ENCODE measurements around the gene C16orf96. TPM values are rescaled to one million over a fixed set of nuclear protein-coding genes. Genes with fewer than 3 reads are reported as not detected.

The C16orf96 gene
- total and polyA plus RNA-seq, 2 donors (not counting 3 experiments of a cell fraction or from before 2014, with no cell fraction given) = not detected

DNA sequence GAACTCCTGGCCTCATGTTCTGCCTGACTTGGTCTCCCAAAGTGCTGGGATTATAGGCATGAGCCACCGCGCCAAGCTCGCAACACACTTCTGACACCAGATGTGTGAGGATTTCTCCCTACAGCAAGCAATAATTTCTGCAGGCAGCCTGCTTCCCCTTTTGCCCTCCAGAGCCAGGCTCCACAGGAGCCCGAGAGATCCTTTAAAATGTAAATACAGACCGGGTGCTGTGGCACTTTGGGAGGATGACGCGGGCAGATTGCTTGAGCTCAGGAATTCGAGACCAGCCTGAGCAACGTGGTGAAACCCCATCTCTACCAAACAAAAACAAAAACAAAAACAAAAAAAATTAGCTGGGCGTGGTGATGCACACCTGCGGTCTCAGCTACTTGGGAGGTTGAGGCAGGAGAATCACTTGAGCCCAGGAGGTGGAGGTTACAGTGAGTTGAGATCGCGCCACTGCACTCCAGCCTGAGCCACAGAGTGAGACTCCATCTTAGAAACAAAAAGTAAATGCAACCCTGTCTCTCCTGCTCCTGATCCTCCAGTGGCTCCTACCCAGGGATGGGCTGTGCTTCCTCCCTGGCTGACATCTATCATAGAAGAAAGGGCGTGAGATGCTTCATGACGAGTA, 14.7 kb downstream of the C16orf96 start:
- Histone ChIP-seq H3K4me3 (replicated peaks in 1 of 3; ENCODE audit: insufficient read depth in 1 of 3, low read depth in 1 of 3, low read length in 3 of 3) (no peak overlapping the region), H3K4me2 (ENCODE audit: insufficient read depth, low read length) (no peak overlapping the region), H3K9me1 (replicated peaks; ENCODE audit: control insufficient read depth, extremely low read depth, insufficient read depth, low read length) (no peaks in the 10 kb centered on the region), H3K79me2 (ENCODE audit: control insufficient read depth, insufficient read depth, low read length) (no peaks in the 10 kb centered on the region), H3K9me3 (replicated peaks; ENCODE audit: control insufficient read depth, insufficient read depth, low read length) (no peaks in the 10 kb centered on the region), H2AFZ (ENCODE audit: low read depth, low read length) (no peak overlapping the region), H3K27ac (ENCODE audit: insufficient read depth, low read depth, low read length) (no peak overlapping the region), H3K9ac (replicated peaks; ENCODE audit: extremely low read depth, insufficient read depth, low read length) (no peak overlapping the region), H3K27me3 (ENCODE audit: control insufficient read depth in 2 of 2, insufficient read depth in 2 of 2, low read length in 2 of 2) (peaks cover 2 to 6% of the 10 kb centered on the region in 2 experiments), H4K20me1 (replicated peaks; ENCODE audit: control insufficient read depth, extremely low read depth, insufficient read depth, low read length) (no peaks in the 10 kb centered on the region), H3K4me1 (ENCODE audit: control insufficient read depth, extremely low read depth, insufficient read depth, low read length) (no peaks in the 10 kb centered on the region), H3K36me3 (ENCODE audit: control insufficient read depth in 2 of 2, extremely low read depth in 1 of 2, insufficient read depth in 2 of 2, low read length in 2 of 2) (no peaks in the 10 kb centered on the region)
- FAIRE-seq (no peak), DNase-seq (ENCODE audit: low read depth, low spot score) (no peak)
- TF ChIP-seq, protein P1, sequence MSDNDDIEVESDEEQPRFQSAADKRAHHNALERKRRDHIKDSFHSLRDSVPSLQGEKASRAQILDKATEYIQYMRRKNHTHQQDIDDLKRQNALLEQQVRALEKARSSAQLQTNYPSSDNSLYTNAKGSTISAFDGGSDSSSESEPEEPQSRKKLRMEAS (IDR thresholded peaks at IDR 0.05; ENCODE audit: insufficient read depth, insufficient read length) = no peak
- no peak for TF ChIP-seq EZH2 (IDR thresholded peaks at IDR 0.05; ENCODE audit: borderline replicate concordance, low read depth, low read length, severe bottlenecking)
- no peak for TF ChIP-seq GATA2 (IDR thresholded peaks at IDR 0.05; ENCODE audit: insufficient read depth, insufficient read length, low read depth, low read length)
- TF ChIP-seq JUN (IDR thresholded peaks at IDR 0.05; ENCODE audit: borderline replicate concordance, insufficient read depth, insufficient read length, low read depth) = no peak
- BruUV-seq (replicated peaks) = no TSS peak
- dilution Hi-C loops (cut with MboI; ENCODE audit: extremely low pct_ligation_motif_present, low sequenced_read_pairs) = no loop called here
- ChIA-PET POLR2A (no interaction called here), CTCF (interaction anchor here (1.0 kb wide), 1 partner anchor 15 kb away, joined by 3 read pairs; no protein-coding TSS in a partner anchor)
- intact Hi-C loops (cut with micrococcal nuclease) = no loop called here

- FAIRE-seq = no peak
- Histone ChIP-seq H3K79me2 (ENCODE audit: control insufficient read depth, insufficient read depth, low read length) (no peaks in the 10 kb centered on the region), H3K9me1 (replicated peaks; ENCODE audit: control insufficient read depth, extremely low read depth, insufficient read depth, low read length) (no peaks in the 10 kb centered on the region), H3K4me3 (replicated peaks in 1 of 3; ENCODE audit: insufficient read depth in 1 of 3, low read depth in 1 of 3, low read length in 3 of 3) (no peak overlapping the region), H2AFZ (ENCODE audit: low read depth, low read length) (no peak overlapping the region), H3K4me2 (ENCODE audit: insufficient read depth, low read length) (no peak overlapping the region), H3K9me3 (replicated peaks; ENCODE audit: control insufficient read depth, insufficient read depth, low read length) (no peaks in the 10 kb centered on the region), H3K9ac (replicated peaks; ENCODE audit: extremely low read depth, insufficient read depth, low read length) (no peak overlapping the region), H3K27me3 (ENCODE audit: control insufficient read depth in 2 of 2, insufficient read depth in 2 of 2, low read length in 2 of 2) (peaks cover 2 to 3% of the 10 kb centered on the region in 2 experiments), H3K27ac (ENCODE audit: insufficient read depth, low read depth, low read length) (no peak overlapping the region), H3K4me1 (ENCODE audit: control insufficient read depth, extremely low read depth, insufficient read depth, low read length) (no peaks in the 10 kb centered on the region), H4K20me1 (replicated peaks; ENCODE audit: control insufficient read depth, extremely low read depth, insufficient read depth, low read length) (no peaks in the 10 kb centered on the region), H3K36me3 (ENCODE audit: control insufficient read depth in 2 of 2, extremely low read depth in 1 of 2, insufficient read depth in 2 of 2, low read length in 2 of 2) (no peaks in the 10 kb centered on the region)
- dilution Hi-C loops (cut with MboI; ENCODE audit: extremely low pct_ligation_motif_present, low sequenced_read_pairs) (no loop called here), intact Hi-C loops (cut with micrococcal nuclease) (no loop called here)
- DNase-seq (ENCODE audit: low read depth, low spot score) = no peak
- ChIA-PET POLR2A (no interaction called here), CTCF (interaction anchor here (1.5 to 2.1 kb wide), 2 partner anchors 13 to 24 kb away, joined by 4 to 14 read pairs; no protein-coding TSS in a partner anchor)
- no TSS peak for BruUV-seq (replicated peaks)
- TF ChIP-seq CTCF (IDR thresholded peaks at IDR 0.05; ENCODE audit: extremely low read depth in 1 of 2, insufficient read depth in 1 of 2, low read depth in 1 of 2, low read length in 2 of 2) = no peak
- TF ChIP-seq EZH2 (IDR thresholded peaks at IDR 0.05; ENCODE audit: borderline replicate concordance, low read depth, low read length, severe bottlenecking) = no peak
- TF ChIP-seq GATA2 (IDR thresholded peaks at IDR 0.05; ENCODE audit: insufficient read depth, insufficient read length, low read depth, low read length) = no peak
- TF ChIP-seq MYC (IDR thresholded peaks at IDR 0.05; ENCODE audit: low read depth, low read length) = no peak
- TF ChIP-seq, protein P1 (IDR thresholded peaks at IDR 0.05; ENCODE audit: insufficient read depth, insufficient read length) = no peak
- no peak for TF ChIP-seq FOS (IDR thresholded peaks at IDR 0.05; ENCODE audit: borderline replicate concordance, insufficient read depth, low read length)
- no peak for TF ChIP-seq POLR2A (IDR thresholded peaks at IDR 0.05; ENCODE audit: low read depth, low read length)
- TF ChIP-seq JUN (IDR thresholded peaks at IDR 0.05; ENCODE audit: borderline replicate concordance, insufficient read depth, insufficient read length, low read depth) = no peak
- no peak for TF ChIP-seq POLR2AphosphoS5 (IDR thresholded peaks at IDR 0.05; ENCODE audit: insufficient read depth, low read depth, low read length)
Measured at GRCh38 chr16:4572715-4573114, 16.6 kb downstream of the C16orf96 start.

Measured in endothelial cell of umbilical vein (primary cell).